Keratinocyte (primary cell): Measurements from ENCODE around the gene CACNA1S.

ENCODE experiments used
- EZH2 ChIP-seq: IDR thresholded peaks from one replicate; pipeline ENCODE4 v1.6.1; 2012; ENCODE audit warnings: inconsistent platforms, mild to moderate bottlenecking, low read length, moderate library complexity
- TF ChIP-seq, protein P1 (sequence below), 3 experiments: IDR thresholded peaks in 1 of 3; conservative IDR thresholded peaks in 1 of 3; optimal IDR thresholded peaks in 1 of 3; 2 replicates in 2 of 3; 3 replicates in 1 of 3; pipeline versions ENCODE3 to v1.5.1; 2011; ENCODE audit warnings: low read length in 3 of 3, mild to moderate bottlenecking in 3 of 3, moderate library complexity in 2 of 3, control low read depth in 1 of 3, inconsistent platforms in 1 of 3; ENCODE audit not compliant: insufficient read depth in 2 of 3; ENCODE audit errors: extremely low read depth in 1 of 3

- no peak for TF ChIP-seq EZH2
- TF ChIP-seq, protein P1, sequence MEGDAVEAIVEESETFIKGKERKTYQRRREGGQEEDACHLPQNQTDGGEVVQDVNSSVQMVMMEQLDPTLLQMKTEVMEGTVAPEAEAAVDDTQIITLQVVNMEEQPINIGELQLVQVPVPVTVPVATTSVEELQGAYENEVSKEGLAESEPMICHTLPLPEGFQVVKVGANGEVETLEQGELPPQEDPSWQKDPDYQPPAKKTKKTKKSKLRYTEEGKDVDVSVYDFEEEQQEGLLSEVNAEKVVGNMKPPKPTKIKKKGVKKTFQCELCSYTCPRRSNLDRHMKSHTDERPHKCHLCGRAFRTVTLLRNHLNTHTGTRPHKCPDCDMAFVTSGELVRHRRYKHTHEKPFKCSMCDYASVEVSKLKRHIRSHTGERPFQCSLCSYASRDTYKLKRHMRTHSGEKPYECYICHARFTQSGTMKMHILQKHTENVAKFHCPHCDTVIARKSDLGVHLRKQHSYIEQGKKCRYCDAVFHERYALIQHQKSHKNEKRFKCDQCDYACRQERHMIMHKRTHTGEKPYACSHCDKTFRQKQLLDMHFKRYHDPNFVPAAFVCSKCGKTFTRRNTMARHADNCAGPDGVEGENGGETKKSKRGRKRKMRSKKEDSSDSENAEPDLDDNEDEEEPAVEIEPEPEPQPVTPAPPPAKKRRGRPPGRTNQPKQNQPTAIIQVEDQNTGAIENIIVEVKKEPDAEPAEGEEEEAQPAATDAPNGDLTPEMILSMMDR (optimal IDR thresholded peaks at IDR 0.05 in 1 of 3, IDR thresholded peaks at IDR 0.05 in 1 of 3, conservative IDR thresholded peaks at IDR 0.05 in 1 of 3; ENCODE audit: extremely low read depth in 1 of 3, insufficient read depth in 2 of 3, low read length in 3 of 3), result no peak
Observed at GRCh38 chr1:201110616-201111015, 1.6 kb downstream of the CACNA1S start.
